Transverse colon (tissue), 4 donors: ENCODE measurements around the gene LOXL1.

Experiments
- POLR2A ChIP-seq: fragments of 450-650 bp; IDR thresholded peaks from one replicate; pipeline ENCODE4 v1.6.1; 2016; ENCODE audit warnings: antibody characterized with exemption, mild to moderate bottlenecking, moderate library complexity
- POLR2AphosphoS5 ChIP-seq, 3 donors: sonication (generic); formaldehyde crosslinking; IDR thresholded peaks; one replicate each; pipeline ENCODE4 v1.6.1; 2016; ENCODE audit warnings: antibody characterized with exemption in 3 of 3
- TF ChIP-seq, protein P1 (sequence below), 5 experiments: fragments of 200-600 bp in 3 of 5; fragments of 450-650 bp in 2 of 5; sonication (generic) in 3 of 5; IDR thresholded peaks; 1 replicate in 2 of 5; 2 replicates in 3 of 5; pipeline ENCODE4 v1.5.1; 2016 to 2017; ENCODE audit warnings: antibody characterized with exemption in 5 of 5, inconsistent platforms in 3 of 5, mild to moderate bottlenecking in 2 of 5, moderate library complexity in 1 of 5

- TF ChIP-seq POLR2AphosphoS5 (IDR thresholded peaks at IDR 0.05) (no peak), POLR2A (no peak)
- TF ChIP-seq, protein P1, sequence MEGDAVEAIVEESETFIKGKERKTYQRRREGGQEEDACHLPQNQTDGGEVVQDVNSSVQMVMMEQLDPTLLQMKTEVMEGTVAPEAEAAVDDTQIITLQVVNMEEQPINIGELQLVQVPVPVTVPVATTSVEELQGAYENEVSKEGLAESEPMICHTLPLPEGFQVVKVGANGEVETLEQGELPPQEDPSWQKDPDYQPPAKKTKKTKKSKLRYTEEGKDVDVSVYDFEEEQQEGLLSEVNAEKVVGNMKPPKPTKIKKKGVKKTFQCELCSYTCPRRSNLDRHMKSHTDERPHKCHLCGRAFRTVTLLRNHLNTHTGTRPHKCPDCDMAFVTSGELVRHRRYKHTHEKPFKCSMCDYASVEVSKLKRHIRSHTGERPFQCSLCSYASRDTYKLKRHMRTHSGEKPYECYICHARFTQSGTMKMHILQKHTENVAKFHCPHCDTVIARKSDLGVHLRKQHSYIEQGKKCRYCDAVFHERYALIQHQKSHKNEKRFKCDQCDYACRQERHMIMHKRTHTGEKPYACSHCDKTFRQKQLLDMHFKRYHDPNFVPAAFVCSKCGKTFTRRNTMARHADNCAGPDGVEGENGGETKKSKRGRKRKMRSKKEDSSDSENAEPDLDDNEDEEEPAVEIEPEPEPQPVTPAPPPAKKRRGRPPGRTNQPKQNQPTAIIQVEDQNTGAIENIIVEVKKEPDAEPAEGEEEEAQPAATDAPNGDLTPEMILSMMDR (IDR thresholded peaks at IDR 0.05), result no peak
Measured at GRCh38 chr15:73969151-73969759, 43.0 kb downstream of the LOXL1 start.
